Measurements from ENCODE around the gene ARSI. TPM values are rescaled to one million over a fixed set of nuclear protein-coding genes. Genes with fewer than 3 reads are reported as not detected.

Gene ARSI
- total and polyA plus RNA-seq, 2 of the 4 experiments (the other 2 are of a cell fraction): 14.8 to 15.2 TPM

DNA sequence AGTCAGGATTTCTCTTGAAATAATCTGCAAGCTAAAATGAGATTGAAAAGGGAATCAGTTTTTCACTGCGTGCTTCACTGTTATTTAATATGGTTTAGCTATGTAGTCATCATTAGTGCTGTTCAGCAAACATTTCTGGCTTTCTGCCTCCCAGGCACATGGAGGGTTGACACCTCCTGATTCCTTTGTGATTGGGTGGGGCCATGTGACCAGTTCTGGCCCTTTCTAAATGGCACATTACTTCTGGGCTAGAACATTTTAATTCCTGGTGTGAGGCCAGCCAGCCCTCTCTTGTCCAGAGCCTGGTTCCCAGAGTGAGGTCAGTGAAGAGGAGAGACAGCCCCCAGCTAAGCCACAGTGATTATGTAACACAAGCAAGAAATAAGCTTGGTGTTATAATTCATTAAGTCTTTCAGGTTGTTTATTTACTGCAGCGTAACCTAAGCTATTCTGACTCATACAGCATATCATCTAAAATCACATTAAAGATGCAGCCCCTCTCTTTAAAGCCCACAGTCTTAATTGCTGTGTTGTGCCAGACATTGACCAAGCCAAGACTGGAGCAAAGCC is 17.4 kb upstream of the ARSI start:
- H3K23ac ChIP-seq (ENCODE audit: low read depth, low read length): no peak overlapping the region
- ChIA-PET POLR2A (ENCODE audit: unreplicated experiment) (no interaction called here), CTCF (interaction anchor here (0.6 to 1.3 kb wide), 7 partner anchors 10 to 1238 kb away, joined by 3 to 6 read pairs (median 3); no protein-coding TSS in a partner anchor)
- no peak for TF ChIP-seq MAFK (IDR thresholded peaks at IDR 0.05; ENCODE audit: low read depth, low read length)
- TF ChIP-seq, protein P1, sequence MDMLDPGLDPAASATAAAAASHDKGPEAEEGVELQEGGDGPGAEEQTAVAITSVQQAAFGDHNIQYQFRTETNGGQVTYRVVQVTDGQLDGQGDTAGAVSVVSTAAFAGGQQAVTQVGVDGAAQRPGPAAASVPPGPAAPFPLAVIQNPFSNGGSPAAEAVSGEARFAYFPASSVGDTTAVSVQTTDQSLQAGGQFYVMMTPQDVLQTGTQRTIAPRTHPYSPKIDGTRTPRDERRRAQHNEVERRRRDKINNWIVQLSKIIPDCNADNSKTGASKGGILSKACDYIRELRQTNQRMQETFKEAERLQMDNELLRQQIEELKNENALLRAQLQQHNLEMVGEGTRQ (IDR thresholded peaks at IDR 0.05; ENCODE audit: low read depth, low read length): peak; percentile 89
- peak; percentile 96 for TF ChIP-seq BHLHE40 (IDR thresholded peaks at IDR 0.05; ENCODE audit: low read depth, low read length)
- TF ChIP-seq RFX5 (IDR thresholded peaks at IDR 0.05; ENCODE audit: low read depth, low read length): peak; percentile 51; the same call in 1 of the 2 replicates
- peak; percentile 81 for TF ChIP-seq CEBPB (IDR thresholded peaks at IDR 0.05; ENCODE audit: low read depth, low read length)
- no peak for TF ChIP-seq CHD1 (IDR thresholded peaks at IDR 0.05; ENCODE audit: low read depth, low read length)
- TF ChIP-seq MAZ (IDR thresholded peaks at IDR 0.05; ENCODE audit: borderline replicate concordance, low read depth, low read length): peak; percentile 91
- TF ChIP-seq, protein P2, sequence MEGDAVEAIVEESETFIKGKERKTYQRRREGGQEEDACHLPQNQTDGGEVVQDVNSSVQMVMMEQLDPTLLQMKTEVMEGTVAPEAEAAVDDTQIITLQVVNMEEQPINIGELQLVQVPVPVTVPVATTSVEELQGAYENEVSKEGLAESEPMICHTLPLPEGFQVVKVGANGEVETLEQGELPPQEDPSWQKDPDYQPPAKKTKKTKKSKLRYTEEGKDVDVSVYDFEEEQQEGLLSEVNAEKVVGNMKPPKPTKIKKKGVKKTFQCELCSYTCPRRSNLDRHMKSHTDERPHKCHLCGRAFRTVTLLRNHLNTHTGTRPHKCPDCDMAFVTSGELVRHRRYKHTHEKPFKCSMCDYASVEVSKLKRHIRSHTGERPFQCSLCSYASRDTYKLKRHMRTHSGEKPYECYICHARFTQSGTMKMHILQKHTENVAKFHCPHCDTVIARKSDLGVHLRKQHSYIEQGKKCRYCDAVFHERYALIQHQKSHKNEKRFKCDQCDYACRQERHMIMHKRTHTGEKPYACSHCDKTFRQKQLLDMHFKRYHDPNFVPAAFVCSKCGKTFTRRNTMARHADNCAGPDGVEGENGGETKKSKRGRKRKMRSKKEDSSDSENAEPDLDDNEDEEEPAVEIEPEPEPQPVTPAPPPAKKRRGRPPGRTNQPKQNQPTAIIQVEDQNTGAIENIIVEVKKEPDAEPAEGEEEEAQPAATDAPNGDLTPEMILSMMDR (conservative IDR thresholded peaks at IDR 0.05; ENCODE audit: low read depth, low read length): no peak
- TF ChIP-seq FOS (IDR thresholded peaks at IDR 0.05; ENCODE audit: low read depth, low read length): peak; percentile 72
- peak; percentile 59; the same call in 1 of the 2 replicates for TF ChIP-seq MXI1 (IDR thresholded peaks at IDR 0.05; ENCODE audit: borderline replicate concordance, low read depth, low read length)
- no CpG with 5 or more reads among the region's 2 CpGs for WGBS, 2 experiments (ENCODE audit: extremely low coverage in 2 of 2, insufficient read length in 1 of 2)
- H3K9me3 ChIP-seq (ENCODE audit: control insufficient read depth, insufficient read depth, low read length): no peaks in the 10 kb centered on the region
- H3K56ac ChIP-seq (ENCODE audit: extremely low read depth, insufficient read depth, low read length): no peak overlapping the region
- dilution Hi-C loops (cut with HindIII; ENCODE audit: low sequenced_read_pairs, unreplicated experiment): no loop called here
- peak overlapping the region; percentile 33 for H2BK120ac ChIP-seq (ENCODE audit: low read depth, low read length)
- no peak overlapping the region; the same call in 1 of the 2 replicates for H4K91ac ChIP-seq (ENCODE audit: insufficient read depth, low read depth, low read length)
- H3K36me3 ChIP-seq (ENCODE audit: control insufficient read depth, insufficient read depth, low read length): no peaks in the 10 kb centered on the region
- H3K9ac ChIP-seq (ENCODE audit: low read depth, low read length): no peak overlapping the region
- DNase-seq: peak; percentile 78
- H3K4ac ChIP-seq (ENCODE audit: low read depth, low read length): peak overlapping the region; percentile 8; the same call in 1 of the 2 replicates
- peak; percentile 25 for ATAC-seq (ENCODE audit: low read depth)
- H3K4me3 ChIP-seq (ENCODE audit: insufficient read depth, low read depth, low read length): no peak overlapping the region
- in situ Hi-C loops (cut with MboI; ENCODE audit: low sequenced_read_pairs): no loop called here
- no peak overlapping the region for H4K8ac ChIP-seq (ENCODE audit: low read depth in 2 of 2, low read length in 2 of 2)
- intact Hi-C loops (cut with micrococcal nuclease): no loop called here
- peaks cover 0 to 8% of the 10 kb centered on the region in 2 experiments; a peak in 2 of 4 replicates for H3K79me1 ChIP-seq (ENCODE audit: low read depth in 1 of 2, low read length in 2 of 2)
- peak overlapping the region; percentile 6; the same call in 1 of the 3 replicates for H2BK15ac ChIP-seq (ENCODE audit: low read depth, low read length)
- peaks cover 5% of the 10 kb centered on the region; the same call in 1 of the 2 replicates for H4K20me1 ChIP-seq (ENCODE audit: insufficient read depth, low read length)
- H2AK5ac ChIP-seq (ENCODE audit: low read depth, low read length): peak overlapping the region; percentile 59
- H2BK5ac ChIP-seq (ENCODE audit: low read depth, low read length, poor library complexity, severe bottlenecking): no peak overlapping the region
- H2AFZ ChIP-seq (replicated peaks; ENCODE audit: low read length, poor library complexity): no peak overlapping the region
- H4K5ac ChIP-seq (ENCODE audit: low read depth, low read length): no peak overlapping the region
- H2AK9ac ChIP-seq (replicated peaks; ENCODE audit: low read depth, low read length, poor library complexity): no peak overlapping the region
- H3K9me1 ChIP-seq (ENCODE audit: insufficient read depth, low read length): peaks cover 34% of the 10 kb centered on the region
- H2BK20ac ChIP-seq (ENCODE audit: low read depth, low read length): 0 out of 2 replicates have a peak overlapping the region, but pooled peaks have one; percentile 10
- peak overlapping the region; percentile 7; the same call in 1 of the 2 replicates for H3K27ac ChIP-seq (ENCODE audit: insufficient read depth, low read length)
- H3K4me2 ChIP-seq (ENCODE audit: low read depth, low read length): no peak overlapping the region
- peaks cover 30% of the 10 kb centered on the region for H3K4me1 ChIP-seq (ENCODE audit: control insufficient read depth, insufficient read depth, low read length)
- H3K14ac ChIP-seq (replicated peaks; ENCODE audit: low read depth, low read length): no peak overlapping the region
- H3K27me3 ChIP-seq (ENCODE audit: control insufficient read depth, insufficient read depth, low read length): no peaks in the 10 kb centered on the region
- no TSS peak for BruUV-seq (replicated peaks)
- no peak overlapping the region for H3K18ac ChIP-seq (ENCODE audit: low read depth, low read length)
